Measurements from ENCODE around the gene UROC1. TPM values are rescaled to one million over a fixed set of nuclear protein-coding genes. Genes with fewer than 3 reads are reported as not detected.

The UROC1 gene
- total RNA-seq, 4 donors from 2014 or later = not detected

DNA sequence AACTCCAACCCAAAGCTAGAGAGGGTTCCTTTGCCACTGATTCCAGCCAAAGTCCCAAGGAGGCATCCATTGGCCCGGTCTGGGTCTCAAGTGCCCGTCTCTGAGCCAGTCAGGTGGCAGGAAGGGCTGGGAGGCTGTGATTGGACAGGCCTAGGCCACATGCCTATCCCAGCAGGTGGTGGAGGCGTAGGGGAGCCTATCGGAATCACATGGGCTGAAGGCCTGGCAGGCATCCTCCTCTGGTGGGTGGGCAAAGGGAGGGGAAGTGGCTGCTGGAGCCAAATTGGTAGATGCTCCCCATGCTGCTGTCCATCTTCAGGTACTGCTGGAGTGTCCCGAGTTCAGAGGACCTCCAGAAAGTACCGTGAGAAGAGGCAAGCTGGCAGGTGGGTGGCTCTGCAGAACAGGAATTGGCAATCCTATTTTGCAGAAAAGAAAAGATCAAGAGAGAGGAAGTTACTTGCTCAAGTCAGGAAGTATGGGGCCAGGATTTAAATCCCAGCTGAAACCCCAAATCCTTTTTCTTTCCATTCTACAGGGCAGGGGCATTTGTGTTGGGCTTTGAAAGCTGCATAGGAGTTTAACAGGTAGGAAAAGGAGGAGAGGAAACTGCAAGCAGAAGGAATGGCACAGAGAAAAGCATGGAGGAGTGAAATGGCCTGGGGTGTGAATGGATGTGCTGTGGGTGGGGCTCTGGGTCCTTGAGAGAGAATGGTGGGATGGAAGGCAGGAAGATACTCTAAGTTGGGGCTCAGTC is 10.1 kb upstream of the UROC1 start:
- peaks cover 3 to 17% (median 11%) of the 10 kb centered on the region in 3 donors for H3K4me1 ChIP-seq
- H3K4me3 ChIP-seq = no peak overlapping the region
- intact Hi-C loops (cut with DNase I) = no loop called here
- H3K27ac ChIP-seq = no peak overlapping the region
- H3K27me3 ChIP-seq = peaks cover 0 to 38% (median 5%) of the 10 kb centered on the region in 4 donors
- TF ChIP-seq POLR2A (IDR thresholded peaks at IDR 0.05) = no peak
- TF ChIP-seq, protein P1, sequence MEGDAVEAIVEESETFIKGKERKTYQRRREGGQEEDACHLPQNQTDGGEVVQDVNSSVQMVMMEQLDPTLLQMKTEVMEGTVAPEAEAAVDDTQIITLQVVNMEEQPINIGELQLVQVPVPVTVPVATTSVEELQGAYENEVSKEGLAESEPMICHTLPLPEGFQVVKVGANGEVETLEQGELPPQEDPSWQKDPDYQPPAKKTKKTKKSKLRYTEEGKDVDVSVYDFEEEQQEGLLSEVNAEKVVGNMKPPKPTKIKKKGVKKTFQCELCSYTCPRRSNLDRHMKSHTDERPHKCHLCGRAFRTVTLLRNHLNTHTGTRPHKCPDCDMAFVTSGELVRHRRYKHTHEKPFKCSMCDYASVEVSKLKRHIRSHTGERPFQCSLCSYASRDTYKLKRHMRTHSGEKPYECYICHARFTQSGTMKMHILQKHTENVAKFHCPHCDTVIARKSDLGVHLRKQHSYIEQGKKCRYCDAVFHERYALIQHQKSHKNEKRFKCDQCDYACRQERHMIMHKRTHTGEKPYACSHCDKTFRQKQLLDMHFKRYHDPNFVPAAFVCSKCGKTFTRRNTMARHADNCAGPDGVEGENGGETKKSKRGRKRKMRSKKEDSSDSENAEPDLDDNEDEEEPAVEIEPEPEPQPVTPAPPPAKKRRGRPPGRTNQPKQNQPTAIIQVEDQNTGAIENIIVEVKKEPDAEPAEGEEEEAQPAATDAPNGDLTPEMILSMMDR (IDR thresholded peaks at IDR 0.05) = no peak
- no peaks in the 10 kb centered on the region for H3K9me3 ChIP-seq
- WGBS, 2 donors = 64 to 85% methylated on average over 2 to 3 of the region's 6 CpGs
- no peaks in the 10 kb centered on the region for H3K36me3 ChIP-seq
- DNase-seq = no peak

GRCh38 chr3:126527006-126527405 is 9.4 kb upstream of the UROC1 start:
- Histone ChIP-seq H3K9me3 (no peaks in the 10 kb centered on the region), H3K27me3 (peaks cover 0 to 43% (median 5%) of the 10 kb centered on the region in 4 donors), H3K36me3 (no peaks in the 10 kb centered on the region), H3K4me3 (no peak overlapping the region), H3K27ac (no peak overlapping the region), H3K4me1 (peaks cover 3 to 17% (median 11%) of the 10 kb centered on the region in 3 donors)
- DNase-seq = no peak
- TF ChIP-seq POLR2A (IDR thresholded peaks at IDR 0.05) = no peak
- TF ChIP-seq, protein P1 (IDR thresholded peaks at IDR 0.05) = no peak
- 79% methylated on average over 4 of the region's 7 CpGs; no CpG with 5 or more reads in 1 of the 2 donors for WGBS, 2 donors
- intact Hi-C loops (cut with DNase I) = no loop called here

- DNase-seq = no peak
- peaks cover 0 to 43% (median 5%) of the 10 kb centered on the region in 4 donors for H3K27me3 ChIP-seq
- H3K9me3 ChIP-seq = no peaks in the 10 kb centered on the region
- 73 to 86% methylated on average over 5 to 7 of the region's 7 CpGs for WGBS, 2 donors
- TF ChIP-seq, protein P1 (IDR thresholded peaks at IDR 0.05) = no peak
- no peak for TF ChIP-seq POLR2A (IDR thresholded peaks at IDR 0.05)
- intact Hi-C loops (cut with DNase I) = no loop called here
- no peak overlapping the region for H3K27ac ChIP-seq
- H3K36me3 ChIP-seq = no peaks in the 10 kb centered on the region
- H3K4me1 ChIP-seq = peaks cover 3 to 17% (median 11%) of the 10 kb centered on the region in 3 donors
- H3K4me3 ChIP-seq = no peak overlapping the region
Measured at GRCh38 chr3:126526668-126527005, 9.1 kb upstream of the UROC1 start.

DNA sequence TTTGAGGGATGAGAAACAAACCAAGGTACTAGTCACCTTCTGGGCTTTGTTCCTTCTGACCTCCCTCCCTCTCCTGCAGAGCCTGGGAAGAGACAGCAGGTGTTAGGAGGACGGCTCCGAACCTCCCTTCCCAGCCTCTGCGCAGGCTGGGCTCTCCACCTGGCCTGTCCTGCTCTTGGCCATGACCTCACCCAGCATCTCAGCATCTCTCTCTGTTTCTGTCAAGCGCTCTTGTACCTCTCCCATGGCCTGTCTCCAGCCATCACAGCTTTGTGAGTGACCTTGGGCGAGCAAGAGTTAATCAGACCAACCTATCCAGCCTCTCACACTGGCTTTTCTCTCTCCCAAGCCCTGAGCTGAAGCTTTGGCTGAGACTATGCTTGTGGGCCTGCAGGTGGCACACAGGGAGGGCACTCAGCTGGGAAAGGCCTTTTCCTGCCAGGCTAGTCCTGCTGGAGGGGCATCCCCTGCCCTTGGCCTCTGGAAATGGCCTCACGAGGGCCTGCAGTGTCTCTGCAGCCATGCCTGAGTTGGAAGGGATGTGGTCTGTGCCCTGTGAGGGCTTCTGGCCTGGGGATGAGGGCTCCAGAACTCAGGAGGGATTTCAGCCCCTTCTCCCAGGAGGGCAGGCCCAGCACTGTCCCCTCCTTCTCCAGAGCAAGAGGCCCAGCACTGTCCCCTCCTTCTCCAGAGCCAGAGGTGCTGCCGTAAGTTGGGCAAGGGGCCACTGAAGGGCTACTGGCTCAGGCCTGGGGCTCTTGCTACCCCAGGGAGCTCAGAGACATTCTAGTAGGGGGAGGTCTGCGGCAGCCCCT is 8.5 kb upstream of the UROC1 start:
- Histone ChIP-seq H3K27ac (no peak overlapping the region), H3K4me1 (peaks cover 3 to 17% (median 11%) of the 10 kb centered on the region in 3 donors), H3K4me3 (no peak overlapping the region), H3K27me3 (peaks cover 0 to 43% (median 5%) of the 10 kb centered on the region in 4 donors), H3K36me3 (no peaks in the 10 kb centered on the region), H3K9me3 (no peaks in the 10 kb centered on the region)
- TF ChIP-seq POLR2A (IDR thresholded peaks at IDR 0.05) = no peak
- TF ChIP-seq, protein P1 (IDR thresholded peaks at IDR 0.05) = no peak
- DNase-seq = no peak
- intact Hi-C loops (cut with DNase I) = no loop called here
- 85 to 89% methylated on average over 4 of the region's 8 CpGs for WGBS, 2 donors
